Measurements from ENCODE around the gene NTPCR.

The NTPCR gene

DNA sequence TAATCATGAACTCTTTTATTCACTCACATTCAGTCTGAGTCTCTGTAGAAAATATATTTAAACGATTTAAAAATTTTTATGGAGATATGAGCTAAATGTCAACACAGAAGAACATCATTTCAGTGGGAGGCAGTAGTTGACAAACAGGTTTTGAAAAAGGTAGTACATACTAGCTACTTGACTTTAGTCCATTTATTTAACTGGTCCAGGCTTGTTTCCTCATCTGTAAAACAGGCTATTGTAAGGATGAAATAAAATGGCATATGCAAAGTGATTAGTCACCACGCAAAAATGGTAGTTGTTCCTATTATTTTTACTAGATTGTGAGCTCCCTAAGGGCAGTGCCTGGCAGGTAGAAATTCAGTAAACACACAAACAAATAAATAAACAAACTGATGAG is 75.2 kb downstream of the NTPCR start:
- DNase-seq = no peak
- no peak overlapping the region for H3K27ac Mint-ChIP-seq
- no peaks in the 10 kb centered on the region for H3K36me3 Mint-ChIP-seq (ENCODE audit: low read depth)
- TF ChIP-seq, protein P1, sequence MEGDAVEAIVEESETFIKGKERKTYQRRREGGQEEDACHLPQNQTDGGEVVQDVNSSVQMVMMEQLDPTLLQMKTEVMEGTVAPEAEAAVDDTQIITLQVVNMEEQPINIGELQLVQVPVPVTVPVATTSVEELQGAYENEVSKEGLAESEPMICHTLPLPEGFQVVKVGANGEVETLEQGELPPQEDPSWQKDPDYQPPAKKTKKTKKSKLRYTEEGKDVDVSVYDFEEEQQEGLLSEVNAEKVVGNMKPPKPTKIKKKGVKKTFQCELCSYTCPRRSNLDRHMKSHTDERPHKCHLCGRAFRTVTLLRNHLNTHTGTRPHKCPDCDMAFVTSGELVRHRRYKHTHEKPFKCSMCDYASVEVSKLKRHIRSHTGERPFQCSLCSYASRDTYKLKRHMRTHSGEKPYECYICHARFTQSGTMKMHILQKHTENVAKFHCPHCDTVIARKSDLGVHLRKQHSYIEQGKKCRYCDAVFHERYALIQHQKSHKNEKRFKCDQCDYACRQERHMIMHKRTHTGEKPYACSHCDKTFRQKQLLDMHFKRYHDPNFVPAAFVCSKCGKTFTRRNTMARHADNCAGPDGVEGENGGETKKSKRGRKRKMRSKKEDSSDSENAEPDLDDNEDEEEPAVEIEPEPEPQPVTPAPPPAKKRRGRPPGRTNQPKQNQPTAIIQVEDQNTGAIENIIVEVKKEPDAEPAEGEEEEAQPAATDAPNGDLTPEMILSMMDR (IDR thresholded peaks at IDR 0.05) = no peak
- peaks cover 25% of the 10 kb centered on the region for H3K4me1 Mint-ChIP-seq
- H3K9me3 Mint-ChIP-seq = no peaks in the 10 kb centered on the region
- H3K27me3 Mint-ChIP-seq (ENCODE audit: low read depth, poor library complexity) = no peaks in the 10 kb centered on the region
- H3K4me3 Mint-ChIP-seq = no peak overlapping the region

DNA sequence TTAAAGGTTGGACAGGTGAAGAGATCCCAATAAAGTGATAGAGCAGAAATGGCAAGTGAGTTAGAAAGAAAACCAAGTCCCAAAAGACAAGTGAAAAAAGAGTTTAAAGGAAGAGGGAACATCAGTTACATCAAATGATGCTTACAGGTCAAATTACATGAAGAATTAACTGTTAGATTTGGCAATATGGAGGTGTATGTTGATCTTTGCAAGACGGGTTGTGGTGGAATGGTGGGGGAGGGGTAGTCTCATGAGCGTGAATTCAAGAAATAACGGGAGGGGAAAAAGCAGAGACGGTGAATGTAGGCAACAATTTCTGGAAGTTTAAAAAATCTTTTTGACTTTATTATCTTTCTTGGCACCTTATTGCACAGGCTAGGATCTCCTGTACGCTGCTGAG is 76.6 kb downstream of the NTPCR start:
- TF ChIP-seq, protein P1 (IDR thresholded peaks at IDR 0.05) = no peak
- H3K36me3 Mint-ChIP-seq (ENCODE audit: low read depth) = no peaks in the 10 kb centered on the region
- no peak overlapping the region for H3K4me3 Mint-ChIP-seq
- no peaks in the 10 kb centered on the region for H3K27me3 Mint-ChIP-seq (ENCODE audit: low read depth, poor library complexity)
- H3K9me3 Mint-ChIP-seq = no peaks in the 10 kb centered on the region
- peaks cover 25% of the 10 kb centered on the region for H3K4me1 Mint-ChIP-seq
- H3K27ac Mint-ChIP-seq = no peak overlapping the region
- DNase-seq = no peak

DNA sequence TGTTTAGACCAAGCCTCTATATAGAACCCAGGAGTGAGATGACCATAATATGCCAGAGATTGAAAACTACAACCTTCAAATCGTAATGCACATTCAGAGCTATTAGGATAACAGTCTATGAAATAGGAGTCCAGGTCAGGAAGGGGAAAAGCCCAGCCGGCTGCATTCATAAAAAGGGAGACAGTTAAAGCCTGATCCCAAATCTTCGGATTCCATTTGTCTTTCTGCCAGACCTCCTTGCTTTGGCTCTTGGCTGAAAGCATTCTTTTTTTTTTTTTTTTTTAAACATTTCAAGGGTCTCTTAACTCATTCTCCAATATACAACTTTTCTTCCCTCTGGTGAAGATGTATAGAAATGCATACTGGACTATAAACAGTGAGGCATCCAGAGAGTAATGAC is 81.1 kb downstream of the NTPCR start:
- Mint-ChIP-seq H3K9me3 (no peaks in the 10 kb centered on the region), H3K27ac (no peak overlapping the region), H3K4me1 (peaks cover 24% of the 10 kb centered on the region), H3K4me3 (no peak overlapping the region), H3K27me3 (ENCODE audit: low read depth, poor library complexity) (no peaks in the 10 kb centered on the region), H3K36me3 (ENCODE audit: low read depth) (no peaks in the 10 kb centered on the region)
- no peak for DNase-seq
- TF ChIP-seq, protein P1 (IDR thresholded peaks at IDR 0.05) = no peak

DNA sequence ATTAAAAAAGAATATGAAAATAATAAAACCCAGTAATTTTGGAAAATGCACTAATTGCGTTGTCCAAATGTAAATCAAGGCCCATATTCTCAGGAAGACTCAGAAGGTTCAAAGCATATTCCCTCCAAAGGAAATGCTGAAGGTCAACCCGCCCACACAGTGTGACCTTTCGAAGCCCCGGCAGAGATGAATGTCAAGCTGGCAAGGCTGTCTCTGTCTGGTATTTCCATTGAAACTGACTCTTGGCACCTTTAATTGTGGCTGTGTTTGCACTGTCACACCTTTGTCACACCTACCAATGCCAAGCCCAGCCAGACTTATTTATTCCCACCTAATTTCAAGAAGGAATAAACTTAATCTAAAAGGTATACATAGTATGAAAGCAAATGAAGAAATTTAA is 82.5 kb downstream of the NTPCR start:
- H3K36me3 Mint-ChIP-seq (ENCODE audit: low read depth) = no peaks in the 10 kb centered on the region

DNA sequence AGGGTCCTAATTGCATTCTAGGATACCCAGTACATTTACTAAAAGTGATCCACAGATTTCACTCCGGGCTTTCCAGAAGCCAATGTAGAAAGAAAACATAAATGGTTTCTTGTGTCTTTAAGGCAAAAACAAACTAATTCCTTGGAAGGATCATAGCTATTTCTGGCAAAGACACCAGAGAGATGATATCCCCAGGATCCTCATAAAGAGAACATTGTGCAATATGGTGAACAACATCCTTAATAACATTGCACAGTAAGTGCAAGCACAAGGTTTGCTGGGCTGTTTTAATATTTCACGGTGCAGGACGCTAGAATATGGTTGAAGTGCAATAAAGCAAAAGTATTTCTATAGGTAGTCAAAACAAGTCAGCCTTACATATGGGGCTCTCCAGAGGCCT is 83.0 kb downstream of the NTPCR start:
- peaks cover 18% of the 10 kb centered on the region for H3K4me1 Mint-ChIP-seq
- TF ChIP-seq, protein P1 (IDR thresholded peaks at IDR 0.05) = no peak
- no peak overlapping the region for H3K4me3 Mint-ChIP-seq
- no peaks in the 10 kb centered on the region for H3K36me3 Mint-ChIP-seq (ENCODE audit: low read depth)
- no peaks in the 10 kb centered on the region for H3K9me3 Mint-ChIP-seq
- DNase-seq = no peak
- H3K27me3 Mint-ChIP-seq (ENCODE audit: low read depth, poor library complexity) = no peaks in the 10 kb centered on the region
- H3K27ac Mint-ChIP-seq = no peak overlapping the region

More for the DNA sequence above, 82.5 kb downstream of the NTPCR start:
- Mint-ChIP-seq H3K27me3 (ENCODE audit: low read depth, poor library complexity) (no peaks in the 10 kb centered on the region), H3K27ac (no peak overlapping the region), H3K9me3 (no peaks in the 10 kb centered on the region), H3K4me1 (peaks cover 18% of the 10 kb centered on the region), H3K4me3 (no peak overlapping the region)
- no peak for DNase-seq
- TF ChIP-seq, protein P1 (IDR thresholded peaks at IDR 0.05) = no peak
